ENCODE data around the gene CCDC192.

The CCDC192 gene

DNA sequence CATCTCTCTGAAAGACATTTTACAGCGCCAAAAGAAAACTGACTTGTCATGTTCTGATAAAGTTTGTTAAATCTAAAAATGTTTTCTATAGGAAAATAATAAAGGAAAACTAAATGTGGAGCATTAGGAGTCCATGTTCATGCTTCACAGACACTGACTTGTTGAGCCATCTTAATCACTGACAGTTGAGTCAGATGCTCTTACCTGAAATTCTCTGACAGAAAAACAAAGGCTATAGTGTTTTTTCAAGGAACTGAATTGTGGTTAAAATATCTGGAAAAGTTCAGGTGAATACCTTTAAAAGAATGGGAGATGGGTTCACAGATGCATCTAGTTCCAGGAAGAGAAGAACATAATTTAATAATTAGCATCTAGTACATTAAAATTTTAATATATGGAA, 266.9 kb downstream of the CCDC192 start:
- Histone ChIP-seq H3K79me2 (ENCODE audit: control insufficient read depth, low read length) (no peaks in the 10 kb centered on the region), H3K36me3 (ENCODE audit: control insufficient read depth, low read length) (no peaks in the 10 kb centered on the region; the same call in 1 of the 2 replicates), H3K4me2 (ENCODE audit: low read length) (no peak overlapping the region), H3K9me3 (ENCODE audit: control insufficient read depth, insufficient read depth, low read length) (no peaks in the 10 kb centered on the region), H3F3A (ENCODE audit: control insufficient read depth, insufficient read depth) (no peaks in the 10 kb centered on the region), H3K27me3 (ENCODE audit: control insufficient read depth, low read length) (no peaks in the 10 kb centered on the region), H4K20me1 (ENCODE audit: control insufficient read depth, insufficient read depth, low read depth, low read length) (no peaks in the 10 kb centered on the region), H3K9me2 (replicated peaks; ENCODE audit: control insufficient read depth, low read length) (no peaks in the 10 kb centered on the region), H3K4me1 (ENCODE audit: control insufficient read depth, low read length) (no peaks in the 10 kb centered on the region), H3K4me3 (ENCODE audit: low read length) (no peak overlapping the region), H3K27ac (ENCODE audit: low read depth, low read length) (no peak overlapping the region)
- TF ChIP-seq EZH2phosphoT487 (IDR thresholded peaks at IDR 0.05; ENCODE audit: borderline replicate concordance, low read length), result no peak
- TF ChIP-seq, protein P1, sequence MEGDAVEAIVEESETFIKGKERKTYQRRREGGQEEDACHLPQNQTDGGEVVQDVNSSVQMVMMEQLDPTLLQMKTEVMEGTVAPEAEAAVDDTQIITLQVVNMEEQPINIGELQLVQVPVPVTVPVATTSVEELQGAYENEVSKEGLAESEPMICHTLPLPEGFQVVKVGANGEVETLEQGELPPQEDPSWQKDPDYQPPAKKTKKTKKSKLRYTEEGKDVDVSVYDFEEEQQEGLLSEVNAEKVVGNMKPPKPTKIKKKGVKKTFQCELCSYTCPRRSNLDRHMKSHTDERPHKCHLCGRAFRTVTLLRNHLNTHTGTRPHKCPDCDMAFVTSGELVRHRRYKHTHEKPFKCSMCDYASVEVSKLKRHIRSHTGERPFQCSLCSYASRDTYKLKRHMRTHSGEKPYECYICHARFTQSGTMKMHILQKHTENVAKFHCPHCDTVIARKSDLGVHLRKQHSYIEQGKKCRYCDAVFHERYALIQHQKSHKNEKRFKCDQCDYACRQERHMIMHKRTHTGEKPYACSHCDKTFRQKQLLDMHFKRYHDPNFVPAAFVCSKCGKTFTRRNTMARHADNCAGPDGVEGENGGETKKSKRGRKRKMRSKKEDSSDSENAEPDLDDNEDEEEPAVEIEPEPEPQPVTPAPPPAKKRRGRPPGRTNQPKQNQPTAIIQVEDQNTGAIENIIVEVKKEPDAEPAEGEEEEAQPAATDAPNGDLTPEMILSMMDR (IDR thresholded peaks at IDR 0.05; ENCODE audit: low read depth, low read length, poor library complexity, severe bottlenecking), result no peak

DNA sequence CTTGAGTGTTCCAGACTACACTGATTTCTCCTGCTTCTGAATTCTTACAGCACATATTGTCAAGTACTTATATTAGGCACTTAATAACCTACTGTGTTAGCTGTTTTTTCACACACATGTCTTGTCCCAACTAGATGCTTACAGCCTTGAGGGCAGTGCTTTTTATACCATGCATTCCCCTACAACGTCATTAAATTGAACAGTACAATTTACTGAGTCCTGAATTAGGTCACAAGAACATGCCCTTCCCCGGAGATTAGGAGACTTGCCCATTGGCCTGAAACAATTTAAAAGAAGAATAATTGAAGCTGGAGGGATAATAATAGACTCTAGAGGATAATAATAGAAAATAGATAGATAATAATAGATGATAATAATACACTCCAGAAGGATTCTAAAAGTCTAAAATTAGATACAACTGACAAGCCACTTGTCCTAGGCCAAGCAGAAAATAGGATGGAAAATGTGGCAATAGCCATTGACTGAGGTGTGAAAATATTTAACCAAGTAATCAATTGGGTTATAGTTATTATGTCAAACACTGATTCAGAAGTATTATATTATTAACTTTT, 267.7 kb downstream of the CCDC192 start:
- H3K4me2 ChIP-seq (ENCODE audit: low read length), result no peak overlapping the region
- no peak overlapping the region for H3K27ac ChIP-seq (ENCODE audit: low read depth, low read length)
- no peaks in the 10 kb centered on the region for H3K79me2 ChIP-seq (ENCODE audit: control insufficient read depth, low read length)

DNA sequence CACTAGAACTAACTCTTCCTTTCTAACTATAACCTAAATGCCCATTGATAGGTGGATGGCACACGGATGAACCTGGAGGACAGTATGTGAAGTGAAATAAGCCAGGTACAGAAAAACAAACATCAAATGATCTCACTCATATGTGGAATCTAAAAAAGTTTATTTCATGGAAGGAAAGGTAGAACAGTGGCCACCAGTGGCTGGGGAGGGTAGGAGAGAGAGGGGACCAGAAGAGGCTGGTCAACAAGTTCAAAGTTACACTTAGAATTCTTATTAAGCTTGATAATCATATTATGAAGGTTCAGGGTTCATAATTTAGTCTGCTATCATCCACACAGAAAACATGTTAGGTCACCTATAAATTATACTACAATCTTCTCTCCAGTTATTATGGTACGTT, 272.8 kb downstream of the CCDC192 start:
- Histone ChIP-seq H3K4me3 (ENCODE audit: low read length) (no peak overlapping the region), H3K36me3 (ENCODE audit: control insufficient read depth, low read length) (no peaks in the 10 kb centered on the region), H4K20me1 (ENCODE audit: control insufficient read depth, insufficient read depth, low read depth, low read length) (no peaks in the 10 kb centered on the region), H3K4me1 (ENCODE audit: control insufficient read depth, low read length) (no peaks in the 10 kb centered on the region), H3K9me2 (replicated peaks; ENCODE audit: control insufficient read depth, low read length) (no peaks in the 10 kb centered on the region), H3K27me3 (ENCODE audit: control insufficient read depth, low read length) (no peaks in the 10 kb centered on the region), H3K4me2 (ENCODE audit: low read length) (no peak overlapping the region), H3K79me2 (ENCODE audit: control insufficient read depth, low read length) (no peaks in the 10 kb centered on the region), H3F3A (ENCODE audit: control insufficient read depth, insufficient read depth) (no peaks in the 10 kb centered on the region), H3K9me3 (ENCODE audit: control insufficient read depth, insufficient read depth, low read length) (no peaks in the 10 kb centered on the region), H3K27ac (ENCODE audit: low read depth, low read length) (no peak overlapping the region)
- no peak for TF ChIP-seq EZH2phosphoT487 (IDR thresholded peaks at IDR 0.05; ENCODE audit: borderline replicate concordance, low read length)

More for the DNA sequence above, 267.7 kb downstream of the CCDC192 start:
- Histone ChIP-seq H3K36me3 (ENCODE audit: control insufficient read depth, low read length) (no peaks in the 10 kb centered on the region; the same call in 1 of the 2 replicates), H3F3A (ENCODE audit: control insufficient read depth, insufficient read depth) (no peaks in the 10 kb centered on the region), H3K9me3 (ENCODE audit: control insufficient read depth, insufficient read depth, low read length) (no peaks in the 10 kb centered on the region), H3K27me3 (ENCODE audit: control insufficient read depth, low read length) (no peaks in the 10 kb centered on the region), H4K20me1 (ENCODE audit: control insufficient read depth, insufficient read depth, low read depth, low read length) (no peaks in the 10 kb centered on the region), H3K9me2 (replicated peaks; ENCODE audit: control insufficient read depth, low read length) (no peaks in the 10 kb centered on the region), H3K4me3 (ENCODE audit: low read length) (no peak overlapping the region), H3K4me1 (ENCODE audit: control insufficient read depth, low read length) (no peaks in the 10 kb centered on the region)
- no peak for TF ChIP-seq EZH2phosphoT487 (IDR thresholded peaks at IDR 0.05; ENCODE audit: borderline replicate concordance, low read length)
- TF ChIP-seq, protein P1 (IDR thresholded peaks at IDR 0.05; ENCODE audit: low read depth, low read length, poor library complexity, severe bottlenecking), result no peak

DNA sequence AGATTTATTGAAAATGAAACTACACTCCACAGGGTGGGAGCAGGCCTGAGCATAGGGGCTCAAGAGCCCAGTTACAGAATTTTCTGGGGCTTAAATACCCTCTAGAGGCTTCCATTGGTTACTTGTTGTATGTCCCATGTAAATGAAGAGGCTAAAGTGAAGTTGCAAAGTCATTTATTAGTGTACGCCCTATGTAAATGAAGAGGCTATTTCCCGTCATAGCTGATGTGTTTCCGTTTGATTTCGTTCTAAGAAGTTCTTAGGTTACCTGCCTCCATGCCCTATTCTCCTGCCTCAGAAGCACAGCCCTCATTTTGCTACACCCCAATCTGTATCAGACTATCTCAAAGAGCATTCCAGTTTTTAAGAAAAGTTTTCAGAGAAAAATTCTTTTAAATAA, 273.3 kb downstream of the CCDC192 start:
- H3F3A ChIP-seq (ENCODE audit: control insufficient read depth, insufficient read depth), result no peaks in the 10 kb centered on the region
- no peaks in the 10 kb centered on the region for H3K27me3 ChIP-seq (ENCODE audit: control insufficient read depth, low read length)
- H3K4me1 ChIP-seq (ENCODE audit: control insufficient read depth, low read length), result no peaks in the 10 kb centered on the region
- H3K4me2 ChIP-seq (ENCODE audit: low read length), result no peak overlapping the region
- H3K27ac ChIP-seq (ENCODE audit: low read depth, low read length), result no peak overlapping the region
- no peaks in the 10 kb centered on the region for H3K79me2 ChIP-seq (ENCODE audit: control insufficient read depth, low read length)
- H3K9me3 ChIP-seq (ENCODE audit: control insufficient read depth, insufficient read depth, low read length), result no peaks in the 10 kb centered on the region
- H4K20me1 ChIP-seq (ENCODE audit: control insufficient read depth, insufficient read depth, low read depth, low read length), result no peaks in the 10 kb centered on the region
- H3K36me3 ChIP-seq (ENCODE audit: control insufficient read depth, low read length), result no peaks in the 10 kb centered on the region
- no peaks in the 10 kb centered on the region for H3K9me2 ChIP-seq (replicated peaks; ENCODE audit: control insufficient read depth, low read length)
- no peak for TF ChIP-seq EZH2phosphoT487 (IDR thresholded peaks at IDR 0.05; ENCODE audit: borderline replicate concordance, low read length)
- TF ChIP-seq, protein P1 (IDR thresholded peaks at IDR 0.05; ENCODE audit: low read depth, low read length, poor library complexity, severe bottlenecking), result no peak
- no peak overlapping the region for H3K4me3 ChIP-seq (ENCODE audit: low read length)
